Measurements from ENCODE around the gene EXOC6B. TPM values are rescaled to one million over a fixed set of nuclear protein-coding genes. Genes with fewer than 3 reads are reported as not detected.

The EXOC6B gene
- total RNA-seq, 1 donor from 2014 or later = 13.8 TPM

DNA sequence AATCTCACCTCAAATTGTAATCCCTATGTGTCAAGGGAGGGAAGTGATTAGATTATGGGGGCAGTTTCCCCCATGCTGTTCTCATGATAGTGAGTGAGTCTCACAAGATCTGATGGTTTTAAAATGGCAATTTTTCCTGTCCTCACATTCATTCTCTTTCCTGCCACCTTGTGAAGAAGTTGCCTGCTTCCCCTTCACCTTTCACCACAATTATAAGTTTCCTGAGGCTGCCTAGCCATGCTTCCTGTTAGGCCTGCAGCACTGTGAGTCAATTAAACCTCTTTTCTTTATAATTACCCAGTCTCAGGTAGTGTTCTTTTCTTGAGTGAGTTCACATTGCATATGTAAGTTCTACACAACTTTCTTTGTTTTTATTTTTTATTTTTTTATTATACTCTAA, 271.5 kb downstream of the EXOC6B start:
- ATAC-seq (ENCODE audit: low read depth) = no peak
- Mint-ChIP-seq H3K27me3 (no peaks in the 10 kb centered on the region), H3K4me1 (no peaks in the 10 kb centered on the region), H3K9me3 (peaks cover 2% of the 10 kb centered on the region), H3K27ac (no peak overlapping the region), H3K4me3 (no peak overlapping the region), H3K36me3 (ENCODE audit: low read depth) (peaks cover 10% of the 10 kb centered on the region)
- CTCF ChIA-PET = interaction anchor here (0.9 kb wide), 1 partner anchor 17 kb away, joined by 3 read pairs; no protein-coding TSS in a partner anchor
- DNase-seq = no peak
- intact Hi-C loops (cut with micrococcal nuclease) = no loop called here
- TF ChIP-seq, protein P1, sequence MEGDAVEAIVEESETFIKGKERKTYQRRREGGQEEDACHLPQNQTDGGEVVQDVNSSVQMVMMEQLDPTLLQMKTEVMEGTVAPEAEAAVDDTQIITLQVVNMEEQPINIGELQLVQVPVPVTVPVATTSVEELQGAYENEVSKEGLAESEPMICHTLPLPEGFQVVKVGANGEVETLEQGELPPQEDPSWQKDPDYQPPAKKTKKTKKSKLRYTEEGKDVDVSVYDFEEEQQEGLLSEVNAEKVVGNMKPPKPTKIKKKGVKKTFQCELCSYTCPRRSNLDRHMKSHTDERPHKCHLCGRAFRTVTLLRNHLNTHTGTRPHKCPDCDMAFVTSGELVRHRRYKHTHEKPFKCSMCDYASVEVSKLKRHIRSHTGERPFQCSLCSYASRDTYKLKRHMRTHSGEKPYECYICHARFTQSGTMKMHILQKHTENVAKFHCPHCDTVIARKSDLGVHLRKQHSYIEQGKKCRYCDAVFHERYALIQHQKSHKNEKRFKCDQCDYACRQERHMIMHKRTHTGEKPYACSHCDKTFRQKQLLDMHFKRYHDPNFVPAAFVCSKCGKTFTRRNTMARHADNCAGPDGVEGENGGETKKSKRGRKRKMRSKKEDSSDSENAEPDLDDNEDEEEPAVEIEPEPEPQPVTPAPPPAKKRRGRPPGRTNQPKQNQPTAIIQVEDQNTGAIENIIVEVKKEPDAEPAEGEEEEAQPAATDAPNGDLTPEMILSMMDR (IDR thresholded peaks at IDR 0.05) = no peak
- POLR2A ChIA-PET = no interaction called here

DNA sequence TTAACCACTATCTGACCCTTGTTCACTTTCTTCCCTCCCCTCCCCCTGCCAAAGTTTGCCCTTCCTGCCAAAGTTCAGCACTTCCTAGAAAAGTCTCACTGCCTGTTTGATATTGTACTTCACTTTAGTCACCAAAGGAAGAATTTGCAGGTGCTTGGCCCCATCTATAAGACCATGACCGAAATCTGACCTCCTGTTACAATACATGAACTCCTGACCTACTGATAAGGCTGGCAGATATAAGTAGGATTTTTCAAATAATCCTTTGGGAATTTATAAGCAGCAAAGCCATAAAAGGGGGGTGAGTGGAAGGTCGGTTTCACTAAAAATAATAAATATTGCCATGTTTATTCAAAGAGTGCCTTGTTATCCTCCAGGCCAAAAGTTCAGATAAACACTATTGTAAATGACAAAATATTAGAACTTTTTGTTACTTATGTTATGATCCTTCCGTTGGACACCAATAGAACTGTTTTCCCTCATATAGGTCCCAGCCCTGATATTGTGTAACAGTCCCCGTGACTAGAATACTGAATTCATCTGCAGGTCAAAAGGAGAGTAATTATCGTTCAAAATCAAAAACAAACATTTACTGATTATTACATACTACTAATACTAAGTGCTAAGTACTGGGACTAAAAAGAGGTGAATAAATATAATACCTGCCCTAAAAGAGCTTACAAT, 277.6 kb downstream of the EXOC6B start:
- TF ChIP-seq, protein P1 (IDR thresholded peaks at IDR 0.05) = no peak
- no peak overlapping the region for H3K27ac Mint-ChIP-seq
- no peaks in the 10 kb centered on the region for H3K9me3 Mint-ChIP-seq
- CTCF ChIA-PET = no interaction called here
- no peaks in the 10 kb centered on the region for H3K27me3 Mint-ChIP-seq
- DNase-seq = no peak
- intact Hi-C loops (cut with micrococcal nuclease) = no loop called here
- POLR2A ChIA-PET = no interaction called here
- no peak overlapping the region for H3K4me3 Mint-ChIP-seq
- ATAC-seq (ENCODE audit: low read depth) = no peak
- no peaks in the 10 kb centered on the region for H3K4me1 Mint-ChIP-seq
- H3K36me3 Mint-ChIP-seq (ENCODE audit: low read depth) = no peaks in the 10 kb centered on the region

DNA sequence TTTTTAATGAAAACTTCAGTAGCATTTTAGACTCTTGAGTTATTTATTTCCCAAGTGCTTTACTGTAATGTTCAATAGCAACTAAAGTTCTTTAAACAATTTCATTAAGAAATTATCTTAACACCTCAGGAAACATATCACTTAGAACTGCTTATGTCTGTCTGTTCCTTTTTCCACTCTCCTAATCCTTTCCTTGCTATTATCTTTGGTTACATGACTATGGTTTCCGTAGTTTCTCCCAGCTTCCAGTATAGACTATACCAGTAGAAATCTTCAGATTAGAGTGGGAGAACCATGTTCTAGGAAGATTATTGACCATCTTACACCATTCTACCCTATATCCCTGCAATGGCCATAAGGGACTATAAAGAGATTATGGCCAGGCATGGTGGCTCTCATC, 280.0 kb downstream of the EXOC6B start:
- peaks cover 5% of the 10 kb centered on the region for H3K9me3 Mint-ChIP-seq
- no peak overlapping the region for H3K27ac Mint-ChIP-seq
- no peaks in the 10 kb centered on the region for H3K4me1 Mint-ChIP-seq
- no peak overlapping the region for H3K4me3 Mint-ChIP-seq
- intact Hi-C loops (cut with micrococcal nuclease) = no loop called here
- no peaks in the 10 kb centered on the region for H3K27me3 Mint-ChIP-seq
- POLR2A ChIA-PET = no interaction called here
- peaks cover 4% of the 10 kb centered on the region for H3K36me3 Mint-ChIP-seq (ENCODE audit: low read depth)
- TF ChIP-seq, protein P1 (IDR thresholded peaks at IDR 0.05) = no peak
- ATAC-seq (ENCODE audit: low read depth) (no peak), DNase-seq (no peak)
- CTCF ChIA-PET = no interaction called here

DNA sequence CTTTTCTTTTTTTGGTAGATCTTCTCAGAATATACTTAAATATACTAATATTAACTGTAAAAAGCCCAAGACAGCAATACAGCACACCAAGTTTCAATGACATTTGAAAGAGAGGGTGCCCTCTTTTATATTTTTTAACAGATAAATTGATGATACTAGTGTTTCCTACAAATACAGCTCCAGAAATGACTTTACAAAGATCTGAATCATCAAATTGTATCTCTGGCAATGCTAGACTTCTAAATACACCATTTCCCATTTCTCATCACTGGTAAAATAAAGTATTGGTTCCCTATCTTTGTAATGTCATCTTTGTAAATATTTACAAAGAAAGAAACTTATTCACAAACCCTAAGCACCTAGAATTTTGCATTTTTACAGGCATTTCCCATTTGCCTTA, 281.3 kb downstream of the EXOC6B start:
- no peak for ATAC-seq (ENCODE audit: low read depth)
- no peaks in the 10 kb centered on the region for H3K27me3 Mint-ChIP-seq
- DNase-seq = no peak
- peaks cover 4% of the 10 kb centered on the region for H3K36me3 Mint-ChIP-seq (ENCODE audit: low read depth)
- ChIA-PET CTCF (no interaction called here), POLR2A (no interaction called here)
- no peak overlapping the region for H3K27ac Mint-ChIP-seq
- H3K4me1 Mint-ChIP-seq = no peaks in the 10 kb centered on the region
- intact Hi-C loops (cut with micrococcal nuclease) = no loop called here
- TF ChIP-seq, protein P1 (IDR thresholded peaks at IDR 0.05) = no peak
- peaks cover 5% of the 10 kb centered on the region for H3K9me3 Mint-ChIP-seq
- no peak overlapping the region for H3K4me3 Mint-ChIP-seq

DNA sequence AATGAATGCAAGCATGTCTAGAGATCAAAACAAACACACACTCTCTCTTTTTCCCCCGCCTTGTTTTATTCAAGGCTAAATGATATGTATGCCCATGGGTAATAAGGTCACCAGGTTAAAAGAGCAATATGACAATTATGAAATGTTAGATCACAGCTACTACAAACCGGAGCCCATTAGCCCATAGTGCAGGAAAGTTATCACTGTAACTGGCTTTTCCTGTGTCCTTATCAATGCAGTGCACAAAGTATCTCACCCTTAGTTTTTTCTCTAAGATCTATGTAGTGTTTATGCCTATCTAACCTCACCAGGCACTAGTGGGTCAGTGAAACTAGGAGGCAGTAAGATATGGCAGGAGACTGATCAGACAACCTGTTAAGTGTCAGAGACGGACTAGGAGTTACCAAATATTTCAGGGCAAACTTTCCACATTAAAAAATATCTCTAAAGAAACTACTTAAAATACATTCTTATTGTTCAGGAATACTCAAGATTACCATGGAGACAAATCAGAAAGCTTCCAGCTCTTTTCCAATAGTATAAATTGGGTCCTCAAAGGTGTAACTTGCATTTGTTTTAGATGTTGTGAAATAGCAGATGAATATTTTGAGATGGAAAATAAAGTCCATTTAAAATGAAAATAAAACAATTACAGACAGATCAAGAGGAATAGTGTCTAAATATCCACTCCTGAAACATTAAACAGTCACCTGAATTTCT, 282.2 kb downstream of the EXOC6B start:
- Mint-ChIP-seq H3K27ac (no peak overlapping the region), H3K4me1 (no peaks in the 10 kb centered on the region), H3K27me3 (no peaks in the 10 kb centered on the region), H3K36me3 (ENCODE audit: low read depth) (peaks cover 4% of the 10 kb centered on the region), H3K9me3 (peaks cover 5% of the 10 kb centered on the region), H3K4me3 (no peak overlapping the region)
- CTCF ChIA-PET = no interaction called here
- TF ChIP-seq, protein P1 (IDR thresholded peaks at IDR 0.05) = no peak
- DNase-seq (no peak), ATAC-seq (ENCODE audit: low read depth) (no peak)
- POLR2A ChIA-PET = no interaction called here
- intact Hi-C loops (cut with micrococcal nuclease) = no loop called here

Measured in activated B cell treated with CpG ODN at 0.5 μM for 24 hours (primary cell).